GM11168 (cell line): ENCODE data around the gene HCN4.
"Not testable (repeated sequence)": the region's sequence is repeated elsewhere in the genome, so short reads cannot be mapped to it uniquely, and the experiment has no call there.

Experiments used
- in situ Hi-C: fragments of 300-500 bp; cut with MboI; formaldehyde crosslinking; loops from one replicate; pipeline ENCODE4 v1.12.0; 2022; ENCODE audit warnings: low sequenced_read_pairs; ENCODE audit not compliant: unreplicated experiment

Gene HCN4

GRCh38 chr15:73368301-73369136, at the start of gene HCN4:
HCN4 (minus strand) TSS chr15:73368958; CDS start chr15:73368270, 688 bp downstream.
- in situ Hi-C loops, result no loop called here

DNA sequence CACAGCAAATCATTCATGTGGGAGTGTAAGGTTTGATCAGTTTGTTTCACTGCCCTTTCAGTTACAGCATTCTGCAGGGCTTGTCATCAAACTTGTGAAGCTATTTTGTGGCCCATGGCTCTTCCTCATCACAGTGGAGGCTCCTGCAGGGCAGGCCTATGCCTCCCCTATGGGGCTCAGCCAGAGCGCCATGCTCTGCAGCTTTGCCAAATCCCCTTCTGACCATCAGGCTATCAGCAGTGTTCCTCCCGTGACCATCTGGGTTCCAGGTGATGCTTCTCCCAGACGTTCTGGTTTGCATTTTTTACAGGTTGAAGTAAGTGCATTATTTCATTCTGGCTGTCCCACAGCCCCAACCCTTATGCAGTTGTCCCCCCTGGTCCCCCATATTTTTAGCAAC, 46.1 kb upstream of the HCN4 start:
- in situ Hi-C loops, result no loop called here

DNA sequence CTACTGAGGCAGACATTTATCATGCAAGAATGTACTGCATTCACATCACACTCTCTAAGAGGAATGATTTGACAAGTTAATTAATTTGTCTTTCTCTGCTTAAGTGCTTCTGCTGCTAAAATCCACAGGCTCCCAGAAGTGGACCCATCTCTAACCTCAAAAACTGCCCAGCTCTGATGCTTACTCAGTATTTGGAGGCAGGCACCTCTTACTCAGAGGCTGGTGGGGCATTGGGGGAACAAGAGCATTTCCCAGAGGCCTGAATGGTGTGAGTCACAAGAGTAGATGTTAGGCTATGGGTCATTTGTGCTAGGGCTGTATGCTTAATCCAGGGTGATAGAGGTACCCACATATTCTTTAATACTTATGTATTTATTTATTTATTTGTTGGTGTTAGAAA, 34.4 kb upstream of the HCN4 start:
- in situ Hi-C loops, result no loop called here

GRCh38 chr15:73400222-73400621, 31.5 kb upstream of the HCN4 start:
- in situ Hi-C loops, result not testable (repeated sequence)

GRCh38 chr15:73398861-73399260, 30.1 kb upstream of the HCN4 start:
- in situ Hi-C loops, result no loop called here

DNA sequence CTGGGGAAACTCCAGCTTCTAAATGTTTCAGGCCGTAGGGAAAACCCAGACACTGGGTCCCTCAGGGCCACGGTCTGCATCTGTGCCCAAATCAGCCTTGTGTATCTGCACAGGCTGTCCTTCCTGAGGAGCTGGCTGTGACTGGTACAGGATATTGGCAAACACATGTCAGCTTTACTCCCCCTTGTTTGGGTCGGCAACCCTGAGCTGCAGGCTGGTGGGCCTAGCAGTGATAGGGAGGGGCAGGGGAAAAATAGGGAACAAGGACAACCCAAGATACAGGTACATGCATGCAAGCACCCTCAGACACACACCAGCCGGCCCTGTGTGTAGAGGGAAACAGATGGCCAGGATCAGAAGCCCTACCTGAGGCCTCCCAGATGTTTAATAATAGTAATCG, 28.7 kb upstream of the HCN4 start:
- in situ Hi-C loops, result no loop called here

DNA sequence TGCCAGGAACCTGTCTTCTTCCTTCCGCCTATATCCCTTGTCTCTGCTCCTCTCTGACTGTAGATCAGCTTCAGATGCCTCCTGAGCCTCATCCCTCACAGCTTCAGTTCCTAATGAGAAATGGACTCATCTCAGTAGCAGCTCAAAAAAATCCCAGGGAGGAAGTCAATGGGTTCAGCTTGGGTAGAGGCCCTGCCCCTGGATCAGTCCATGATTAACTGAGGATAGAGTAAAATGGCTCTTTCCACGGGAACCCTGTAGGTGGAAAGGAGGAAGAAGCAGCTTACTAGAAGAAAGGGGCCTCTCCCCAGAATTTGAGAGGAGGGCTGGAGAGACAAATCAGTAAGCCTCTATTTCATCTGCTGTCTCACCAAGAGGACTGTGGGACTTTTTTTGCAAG, 26.9 kb upstream of the HCN4 start:
- in situ Hi-C loops, result no loop called here

DNA sequence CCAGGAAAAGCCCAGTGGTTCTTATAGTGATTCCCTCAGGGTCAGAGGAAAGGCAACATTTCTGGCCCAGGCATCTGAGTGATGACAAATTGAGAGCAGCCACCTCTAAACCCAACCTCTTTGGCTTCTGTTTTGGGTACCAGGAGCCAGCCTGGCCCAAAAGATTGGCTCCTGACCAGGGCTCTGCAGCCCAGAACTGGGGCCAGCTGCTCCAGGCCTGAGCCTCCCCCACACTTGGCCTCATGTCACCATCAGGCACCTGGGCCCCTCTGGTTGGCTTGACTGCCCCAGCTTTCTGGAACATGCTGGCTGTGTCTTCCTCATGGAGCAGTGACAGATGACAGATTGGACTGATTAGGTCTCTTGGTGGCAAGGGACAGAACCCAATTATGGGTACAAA, 26.0 kb upstream of the HCN4 start:
- in situ Hi-C loops, result no loop called here

- in situ Hi-C loops, result no loop called here
Observed at GRCh38 chr15:73393336-73393735, 24.6 kb upstream of the HCN4 start.

DNA sequence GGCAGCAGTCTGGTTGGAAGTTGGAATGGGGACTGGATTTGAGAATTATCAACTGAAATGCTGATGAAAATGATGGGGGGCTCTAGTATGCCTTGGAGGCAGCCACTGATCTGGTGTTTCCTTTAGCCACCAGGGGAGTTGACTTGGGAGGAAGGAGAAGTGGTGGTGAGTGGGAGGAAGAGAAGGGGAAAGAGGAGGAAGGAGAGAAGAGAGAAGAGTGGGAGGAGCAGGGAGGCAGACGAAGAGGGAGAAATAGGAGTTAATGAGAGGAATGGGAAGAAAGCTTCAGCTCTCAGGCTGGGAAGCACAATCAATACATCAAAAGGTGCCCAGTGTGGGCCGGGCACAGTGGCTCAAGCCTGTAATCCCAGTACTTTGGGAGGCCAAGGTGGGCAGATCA, 23.3 kb upstream of the HCN4 start:
- in situ Hi-C loops, result no loop called here

DNA sequence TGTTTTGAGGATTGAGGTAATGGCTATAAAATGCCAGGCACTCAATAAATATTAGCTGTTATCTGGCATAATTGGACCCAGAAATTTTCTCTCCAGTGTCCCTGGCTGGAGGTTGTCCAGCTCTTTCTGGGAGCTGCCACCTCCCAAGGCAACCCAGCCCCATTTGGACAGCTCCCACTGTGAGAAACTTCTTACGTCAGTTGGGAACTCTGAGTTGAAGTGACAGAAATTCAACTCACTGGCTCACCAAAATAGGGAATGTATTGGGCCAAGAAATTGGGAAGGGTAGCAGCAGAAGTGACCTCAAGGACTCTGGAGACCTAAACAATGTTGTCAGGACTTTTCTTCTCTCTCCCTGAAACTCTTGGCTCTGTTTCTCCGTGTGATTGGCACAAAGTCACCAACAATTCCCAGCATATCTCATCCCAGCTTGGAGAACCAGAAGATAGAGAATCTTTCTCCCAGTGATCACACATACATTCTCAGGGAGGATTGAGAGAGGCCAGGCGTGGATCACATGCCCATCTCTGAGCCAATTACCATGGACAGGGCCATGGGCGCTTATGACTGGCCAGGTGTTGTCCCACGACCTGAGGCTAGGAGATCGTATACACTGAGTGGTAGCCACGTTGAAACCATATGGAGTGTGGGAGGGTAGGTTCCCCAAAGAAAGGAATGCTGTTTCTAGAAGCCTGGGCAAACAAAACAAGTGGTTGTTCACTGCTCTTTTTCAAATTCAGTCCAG, 22.5 kb upstream of the HCN4 start:
- in situ Hi-C loops, result no loop called here

GRCh38 chr15:73389971-73390544, 21.3 kb upstream of the HCN4 start:
- in situ Hi-C loops, result no loop called here

DNA sequence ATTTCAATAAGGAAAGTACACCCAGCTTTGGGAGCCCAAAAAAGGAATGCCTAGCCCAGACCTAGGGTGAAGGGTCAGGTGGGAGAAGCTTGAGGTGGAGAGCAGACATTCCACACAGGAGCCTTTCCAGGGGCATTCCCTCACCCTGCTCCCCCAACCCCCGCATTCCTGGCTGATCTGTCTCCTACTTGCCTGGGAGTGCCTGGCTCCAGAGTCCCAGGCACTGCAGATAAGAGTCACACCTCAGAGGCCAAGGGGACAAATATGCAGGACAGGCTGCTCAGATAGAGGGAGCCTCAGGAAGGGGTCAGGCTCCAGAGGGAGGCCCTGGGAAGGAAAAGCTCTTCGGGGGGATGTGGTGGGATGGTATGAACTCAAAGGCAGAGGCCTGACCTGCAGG, 20.8 kb upstream of the HCN4 start:
- in situ Hi-C loops, result no loop called here

DNA sequence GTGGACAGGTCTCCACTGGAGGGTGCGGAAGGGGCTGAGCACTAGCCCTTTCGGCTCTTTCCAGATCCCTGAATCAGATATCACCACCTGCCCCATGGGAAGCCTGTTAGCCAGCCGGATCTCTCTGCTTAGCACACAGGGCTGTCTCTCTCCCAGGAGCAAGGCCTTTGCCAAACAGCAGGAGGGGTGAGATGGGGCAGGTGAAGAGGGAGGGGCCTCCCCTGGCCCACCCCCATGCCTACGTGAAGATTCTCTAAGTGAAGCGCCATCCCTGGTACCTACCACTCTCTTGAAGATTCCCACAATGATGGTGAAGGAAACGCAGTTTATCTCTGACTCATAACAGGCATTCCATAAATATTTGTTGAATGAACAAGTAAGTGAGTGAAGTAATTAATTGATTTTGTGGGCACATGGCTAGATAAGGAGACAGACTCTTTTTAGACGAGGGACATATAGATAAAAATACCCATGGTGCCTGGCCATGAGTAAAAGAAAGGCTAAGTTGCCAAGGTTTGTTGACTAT, 19.6 kb upstream of the HCN4 start:
- in situ Hi-C loops, result no loop called here

GRCh38 chr15:73387507-73388255, 18.9 kb upstream of the HCN4 start:
- in situ Hi-C loops, result no loop called here

GRCh38 chr15:73386886-73387506, 18.2 kb upstream of the HCN4 start:
- in situ Hi-C loops, result no loop called here

DNA sequence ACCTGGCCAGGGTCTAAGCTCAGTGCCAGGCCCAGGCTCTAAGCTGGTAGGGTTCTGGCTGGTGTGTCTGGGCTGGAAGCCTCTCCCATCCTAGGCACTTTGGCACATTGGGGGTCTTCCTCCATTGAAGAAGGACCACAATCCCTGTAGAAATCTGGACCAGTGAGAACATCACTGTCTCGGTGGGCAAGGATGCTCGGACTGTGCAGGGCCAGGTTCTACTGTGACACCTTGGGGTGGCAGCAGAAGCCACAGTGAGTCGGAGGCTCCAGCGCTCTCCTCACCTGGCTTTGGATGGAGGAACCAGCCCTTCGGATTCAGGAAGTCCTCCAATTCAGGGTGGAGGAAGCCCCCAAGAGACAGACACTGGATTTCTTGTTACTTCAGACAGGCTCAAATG, 17.5 kb upstream of the HCN4 start:
- in situ Hi-C loops, result no loop called here

GRCh38 chr15:73385205-73385604, 16.4 kb upstream of the HCN4 start:
- in situ Hi-C loops, result no loop called here

DNA sequence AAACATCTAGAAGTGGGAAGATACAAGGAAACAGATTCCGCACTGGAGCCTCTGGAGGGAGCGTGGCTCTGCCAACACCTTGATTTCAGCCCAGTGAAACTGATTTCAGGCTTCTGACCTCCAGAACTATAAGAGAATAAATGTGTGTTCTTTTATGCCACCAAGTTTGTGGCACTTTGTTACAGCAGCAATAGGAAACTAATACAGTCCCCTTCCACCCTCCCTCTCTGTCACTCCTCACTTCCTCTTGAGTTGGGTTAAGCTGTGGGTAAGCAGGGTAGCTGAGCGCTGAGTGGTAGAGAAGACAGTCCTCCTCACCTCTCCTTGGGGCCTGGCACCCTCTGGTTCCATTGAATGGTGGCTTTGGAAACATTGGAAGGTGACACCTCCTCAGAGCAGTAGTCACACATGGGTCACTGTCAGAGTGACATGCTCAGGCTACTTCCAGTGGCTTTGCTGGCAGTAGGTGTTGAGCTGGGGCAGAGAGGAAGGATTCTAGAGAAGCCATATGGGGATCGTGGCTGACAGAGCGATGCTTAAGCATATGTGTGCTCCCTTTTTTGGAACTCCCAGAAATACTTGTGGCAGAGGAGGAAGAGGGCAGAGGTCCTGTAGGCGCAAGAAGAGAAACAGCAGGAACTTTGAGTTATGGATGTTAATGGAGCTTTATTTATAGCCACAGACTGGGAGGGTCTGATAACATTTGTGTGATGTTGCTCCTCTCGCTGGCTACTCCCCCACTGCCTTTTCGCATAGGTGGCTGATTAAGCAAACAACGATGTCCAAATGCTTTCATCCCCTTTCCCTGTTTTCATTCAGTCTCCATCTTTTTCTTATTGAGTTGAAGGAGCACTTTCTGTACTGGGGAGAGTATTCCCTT, 14.8 kb upstream of the HCN4 start:
- in situ Hi-C loops, result no loop called here
